ENCODE data around the gene C13orf46.

C13orf46 gene

GRCh38 chr13:113946409-113947181 lies 27.3 kb downstream of the C13orf46 start:
- peak overlapping the region; percentile 57 for H3K27ac ChIP-seq
- TF ChIP-seq, protein P1, sequence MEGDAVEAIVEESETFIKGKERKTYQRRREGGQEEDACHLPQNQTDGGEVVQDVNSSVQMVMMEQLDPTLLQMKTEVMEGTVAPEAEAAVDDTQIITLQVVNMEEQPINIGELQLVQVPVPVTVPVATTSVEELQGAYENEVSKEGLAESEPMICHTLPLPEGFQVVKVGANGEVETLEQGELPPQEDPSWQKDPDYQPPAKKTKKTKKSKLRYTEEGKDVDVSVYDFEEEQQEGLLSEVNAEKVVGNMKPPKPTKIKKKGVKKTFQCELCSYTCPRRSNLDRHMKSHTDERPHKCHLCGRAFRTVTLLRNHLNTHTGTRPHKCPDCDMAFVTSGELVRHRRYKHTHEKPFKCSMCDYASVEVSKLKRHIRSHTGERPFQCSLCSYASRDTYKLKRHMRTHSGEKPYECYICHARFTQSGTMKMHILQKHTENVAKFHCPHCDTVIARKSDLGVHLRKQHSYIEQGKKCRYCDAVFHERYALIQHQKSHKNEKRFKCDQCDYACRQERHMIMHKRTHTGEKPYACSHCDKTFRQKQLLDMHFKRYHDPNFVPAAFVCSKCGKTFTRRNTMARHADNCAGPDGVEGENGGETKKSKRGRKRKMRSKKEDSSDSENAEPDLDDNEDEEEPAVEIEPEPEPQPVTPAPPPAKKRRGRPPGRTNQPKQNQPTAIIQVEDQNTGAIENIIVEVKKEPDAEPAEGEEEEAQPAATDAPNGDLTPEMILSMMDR (conservative IDR thresholded peaks at IDR 0.05; ENCODE audit: low read depth), result no peak
- CTCF ChIA-PET, result interaction anchor here (0.6 to 2.4 kb wide), 16 partner anchors 9 to 369 kb away, joined by 3 to 11 read pairs (median 4); partner anchors contain the start of gene GAS6
- DNase-seq (ENCODE audit: low spot score), result no peak
- POLR2A ChIA-PET (ENCODE audit: low non-redundant PET), result no interaction called here

DNA sequence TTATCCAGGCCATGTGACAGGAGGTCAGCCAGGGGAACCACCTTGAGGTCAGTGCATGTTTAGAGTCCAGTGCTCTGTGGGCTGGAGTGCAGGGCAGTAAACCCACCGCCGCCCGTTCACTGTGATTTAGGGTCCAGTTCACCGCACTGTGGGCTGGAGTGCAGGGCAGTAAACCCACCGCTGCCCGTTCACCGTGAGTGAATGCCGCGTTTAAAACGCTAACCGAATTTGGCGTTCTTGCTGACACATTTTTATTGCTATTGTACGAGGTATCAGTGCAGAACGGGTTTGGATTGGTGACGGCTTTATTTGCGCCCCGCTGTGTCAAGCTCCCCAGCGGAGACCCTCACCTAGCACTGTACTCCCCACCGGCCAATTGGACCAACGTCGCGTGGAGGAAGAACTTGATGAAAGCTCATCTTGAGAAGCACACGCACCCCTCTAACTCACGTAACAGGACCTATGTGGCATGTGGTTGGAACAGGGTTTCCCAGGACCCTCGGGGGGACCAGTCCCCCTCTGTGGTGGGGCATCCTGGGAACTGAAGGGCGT lies 27.9 kb downstream of the C13orf46 start:
- TF ChIP-seq, protein P1 (conservative IDR thresholded peaks at IDR 0.05; ENCODE audit: low read depth), result no peak
- no peak overlapping the region for H3K27ac ChIP-seq
- CTCF ChIA-PET, result interaction anchor here (0.6 to 2.4 kb wide), 6 partner anchors 8 to 280 kb away, joined by 3 to 11 read pairs (median 6); partner anchors contain the start of gene GAS6
- DNase-seq (ENCODE audit: low spot score), result no peak
- POLR2A ChIA-PET (ENCODE audit: low non-redundant PET), result no interaction called here

- TF ChIP-seq, protein P1 (conservative IDR thresholded peaks at IDR 0.05; ENCODE audit: low read depth), result no peak
- ChIA-PET CTCF (no interaction called here), POLR2A (ENCODE audit: low non-redundant PET) (no interaction called here)
- DNase-seq (ENCODE audit: low spot score), result no peak
- no peak overlapping the region for H3K27ac ChIP-seq
Observed at GRCh38 chr13:113943821-113944565, 29.9 kb downstream of the C13orf46 start.

GRCh38 chr13:113942591-113943103 lies 31.2 kb downstream of the C13orf46 start:
- CTCF ChIA-PET, result interaction anchor here (0.7 kb wide), 1 partner anchor 185 kb away, joined by 3 read pairs; no protein-coding TSS in a partner anchor
- DNase-seq (ENCODE audit: low spot score), result no peak

DNA sequence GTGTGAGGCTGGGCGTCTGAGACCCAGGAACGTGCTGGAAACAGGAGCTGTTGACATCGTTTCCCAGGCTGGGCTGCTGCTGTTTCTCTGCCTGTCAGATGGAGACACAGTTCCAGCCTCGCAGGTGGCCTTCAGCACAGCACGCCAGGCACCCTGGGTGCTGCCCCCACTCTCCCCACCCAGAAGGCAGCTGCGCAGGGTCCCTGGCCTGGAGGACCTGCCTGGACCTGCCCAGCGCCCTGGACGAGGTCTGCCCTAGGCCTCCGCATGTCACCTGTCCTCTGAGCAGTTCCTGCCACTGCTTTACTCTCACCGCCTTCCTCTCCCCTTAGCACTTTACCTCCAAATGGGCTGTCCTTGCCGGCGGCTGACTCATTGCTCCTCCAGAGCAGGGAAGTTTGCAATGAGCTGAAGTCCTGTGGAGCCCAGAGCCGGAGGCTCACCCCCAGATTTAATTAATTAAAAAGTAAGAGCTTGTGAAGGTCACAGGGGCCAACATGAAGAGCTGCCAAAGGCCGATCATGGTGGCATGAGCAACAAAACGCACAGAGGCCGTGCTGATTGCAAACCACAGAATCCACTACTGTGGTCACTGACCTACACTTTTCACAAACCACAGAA lies 32.2 kb downstream of the C13orf46 start:
- TF ChIP-seq, protein P1 (conservative IDR thresholded peaks at IDR 0.05; ENCODE audit: low read depth), result no peak
- peak; percentile 34 for DNase-seq (ENCODE audit: low spot score)
- POLR2A ChIA-PET (ENCODE audit: low non-redundant PET), result no interaction called here
- H3K27ac ChIP-seq, result peak overlapping the region; percentile 28
- CTCF ChIA-PET, result no interaction called here

More at GRCh38 chr13:113942591-113943103, 31.2 kb downstream of the C13orf46 start:
- no peak overlapping the region for H3K27ac ChIP-seq
- POLR2A ChIA-PET (ENCODE audit: low non-redundant PET), result no interaction called here
- TF ChIP-seq, protein P1 (conservative IDR thresholded peaks at IDR 0.05; ENCODE audit: low read depth), result no peak

DNA sequence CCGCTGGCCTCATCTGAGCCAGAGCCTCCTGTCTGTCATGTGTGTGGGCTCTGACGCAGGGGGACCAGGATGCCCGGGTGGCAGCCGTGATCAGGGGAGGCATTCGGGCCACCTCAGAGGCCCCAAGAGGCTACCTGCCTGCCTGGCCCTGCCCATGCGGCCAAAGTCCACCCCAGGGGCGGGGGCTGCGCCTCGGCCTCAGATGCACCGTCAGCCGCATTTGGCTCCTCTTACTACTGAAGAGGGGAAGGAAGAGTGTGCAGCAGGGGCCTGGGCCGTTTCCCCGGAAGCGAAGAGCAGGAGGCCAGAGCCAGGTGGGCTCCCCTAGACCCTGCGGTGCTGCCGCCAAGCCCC lies 34.0 kb downstream of the C13orf46 start:
- POLR2A ChIA-PET (ENCODE audit: low non-redundant PET), result no interaction called here
- DNase-seq (ENCODE audit: low spot score), result no peak
- CTCF ChIA-PET, result no interaction called here
- TF ChIP-seq, protein P1 (conservative IDR thresholded peaks at IDR 0.05; ENCODE audit: low read depth), result no peak
- no peak overlapping the region for H3K27ac ChIP-seq

Data from RWPE1 (cell line).